M059J (cell line): Measurements from ENCODE around the gene B4GALNT1. TPM values are rescaled to one million over a fixed set of nuclear protein-coding genes. Genes with fewer than 3 reads are reported as not detected.
A peak's percentile ranks its signal among the peaks of the same experiment; 100 is the strongest.
"Not testable (repeated sequence)": the region's sequence is repeated elsewhere in the genome, so short reads cannot be mapped to it uniquely, and the experiment has no call there.

ENCODE experiments used
- DNase-seq: peaks from one replicate; pipeline ENCODE4 v3.0.0-alpha.2; 2012; ENCODE audit warnings: low read depth
- total RNA-seq: library from RNA; depleted of rRNA; stranded (reverse); fragments of >200 nt; shearing (Covaris generic); gene quantifications from 2 replicates; pipeline ENCODE4 v1.2.3, GENCODE V29; 2014

The B4GALNT1 gene
- total RNA-seq, 1 experiment from 2014 or later, result 43.3 TPM

DNA sequence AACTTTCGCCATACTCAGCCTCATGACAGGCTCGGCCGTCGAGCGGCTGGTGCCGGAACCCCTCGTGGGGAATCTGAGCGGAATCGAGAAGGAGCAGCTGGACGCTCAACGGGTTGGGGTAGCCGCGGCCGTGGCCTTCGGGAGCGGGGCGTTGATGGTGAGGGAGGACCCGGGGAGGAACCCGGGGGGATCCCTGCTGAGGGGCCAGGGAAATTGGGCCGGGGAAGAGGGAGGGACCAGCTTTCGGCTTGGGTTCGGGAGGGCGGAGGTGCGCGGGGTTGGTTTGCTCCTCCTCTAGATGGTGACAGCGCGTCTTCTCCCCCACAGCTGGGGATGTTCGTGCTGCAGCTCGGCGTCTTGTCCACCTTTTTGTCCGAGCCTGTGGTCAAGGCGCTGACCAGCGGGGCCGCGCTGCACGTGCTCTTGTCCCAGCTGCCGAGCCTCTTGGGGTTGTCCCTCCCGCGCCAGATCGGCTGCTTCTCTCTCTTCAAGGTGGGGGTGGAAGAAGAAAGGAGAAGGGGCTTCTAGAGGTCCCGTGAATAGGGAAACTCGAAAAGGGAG lies 12.0 kb downstream of the B4GALNT1 start:
- peak; percentile 15 for DNase-seq

DNA sequence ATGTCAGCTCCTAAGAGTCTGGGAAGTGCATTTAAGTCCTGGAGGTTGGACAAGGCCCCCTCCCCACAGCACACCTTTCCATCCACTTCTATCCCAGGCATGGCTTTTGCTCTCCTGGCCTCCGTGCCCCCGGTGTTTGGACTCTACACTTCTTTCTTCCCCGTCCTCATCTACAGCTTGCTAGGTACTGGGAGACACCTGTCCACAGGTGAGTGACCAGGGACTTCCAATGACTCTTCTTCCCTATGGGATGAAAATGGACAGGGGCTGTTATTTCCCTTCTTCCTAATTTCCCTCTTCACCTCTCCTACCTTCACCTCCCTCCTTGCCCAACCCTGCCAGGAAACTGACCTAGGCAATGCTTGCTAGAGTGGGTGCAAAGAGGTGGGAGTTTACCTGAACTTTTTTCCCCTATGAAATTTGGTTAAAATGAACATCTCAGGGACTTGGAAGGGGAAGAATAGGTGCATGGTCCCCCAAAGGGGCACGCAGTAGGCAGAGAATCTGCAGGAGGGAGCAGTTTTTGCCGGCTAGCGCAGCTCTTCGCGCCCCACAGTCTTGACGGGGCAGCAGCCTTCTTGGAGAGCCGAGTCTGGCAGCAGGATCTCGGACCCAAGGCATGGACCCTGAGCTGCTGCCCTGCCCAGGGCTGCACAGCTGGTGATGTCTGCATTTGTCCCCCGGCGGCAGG lies 12.6 kb downstream of the B4GALNT1 start:
- no peak for DNase-seq

DNA sequence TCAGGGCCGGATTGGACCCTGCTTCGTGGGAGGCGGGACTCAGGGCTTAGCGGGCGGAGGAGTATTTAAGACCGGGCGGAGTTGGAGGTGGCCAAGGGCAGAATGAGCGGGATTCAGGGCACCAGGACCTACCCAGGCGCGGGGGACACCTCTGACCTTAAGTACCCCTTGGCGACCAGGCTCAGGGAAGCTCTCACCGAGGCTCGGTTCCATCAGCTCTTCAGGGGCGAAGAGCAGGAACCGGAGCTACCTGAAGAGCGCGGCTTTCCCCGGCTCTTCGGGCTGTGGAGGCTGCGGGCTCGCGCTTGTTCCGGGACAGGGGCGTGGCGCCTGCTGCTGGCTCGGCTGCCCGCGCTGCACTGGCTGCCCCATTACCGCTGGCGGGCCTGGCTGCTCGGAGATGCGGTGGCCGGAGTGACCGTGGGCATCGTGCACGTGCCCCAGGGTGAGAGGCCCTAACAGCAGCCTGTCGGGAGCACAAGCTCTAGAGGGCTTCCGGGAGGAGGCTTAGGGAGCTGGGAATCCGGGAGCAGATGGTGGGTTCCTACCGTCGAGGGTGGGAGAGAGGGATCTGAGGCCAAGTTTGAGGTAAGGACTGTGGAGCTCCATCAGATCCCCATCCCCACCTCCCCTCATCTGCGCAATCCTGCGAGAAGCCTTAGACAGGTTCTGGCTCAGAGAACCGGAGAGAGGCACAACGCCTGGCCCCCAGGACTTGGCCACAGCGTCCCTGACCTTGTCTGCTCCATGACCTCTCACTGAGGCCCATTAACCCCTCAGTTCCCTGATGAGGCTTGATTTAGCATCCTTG lies 13.4 kb downstream of the B4GALNT1 start:
- DNase-seq, result no peak

DNA sequence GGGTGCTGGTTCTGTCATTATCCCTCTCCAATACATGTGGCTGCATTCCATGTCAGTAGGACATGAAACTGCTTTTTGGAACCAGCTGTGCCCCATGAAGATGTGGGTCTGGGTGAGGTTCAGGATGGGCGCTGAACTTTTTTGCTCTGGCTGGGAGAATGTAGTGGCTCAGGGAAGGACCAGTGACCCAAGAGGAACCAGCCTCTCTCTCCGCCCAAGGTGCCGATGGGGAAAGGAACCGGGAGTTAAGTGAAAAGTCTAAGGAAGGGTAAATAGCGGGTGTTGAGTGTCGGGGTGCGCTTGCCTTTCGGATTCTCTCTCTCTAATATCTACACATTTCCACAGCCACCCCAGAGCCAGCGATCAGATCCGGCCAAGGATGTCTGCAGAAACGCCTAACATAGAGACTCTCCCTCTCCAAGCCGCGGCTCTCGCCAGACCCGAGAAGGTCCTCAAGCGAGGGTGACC lies 14.0 kb downstream of the B4GALNT1 start:
- DNase-seq, result no peak

DNA sequence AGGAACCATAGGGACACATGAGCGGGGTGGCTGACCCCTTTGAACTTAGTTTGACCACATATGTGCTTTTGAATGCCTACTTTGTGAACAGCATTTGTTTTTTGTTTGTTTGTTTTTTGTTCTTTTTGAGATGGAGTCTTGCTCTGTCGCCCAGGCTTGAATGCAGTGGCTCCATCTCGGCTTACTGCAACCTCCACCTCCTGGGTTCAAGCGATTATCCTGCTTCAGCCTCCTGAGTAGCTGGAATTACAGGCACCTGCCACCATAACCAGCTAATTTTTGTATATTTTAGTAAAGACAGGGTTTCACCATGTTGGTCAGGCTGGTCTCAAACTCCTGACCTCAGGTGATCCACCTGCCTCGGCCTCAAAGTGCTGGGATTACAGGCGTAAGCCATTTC lies 14.6 kb downstream of the B4GALNT1 start:
- not testable (repeated sequence) for DNase-seq

DNA sequence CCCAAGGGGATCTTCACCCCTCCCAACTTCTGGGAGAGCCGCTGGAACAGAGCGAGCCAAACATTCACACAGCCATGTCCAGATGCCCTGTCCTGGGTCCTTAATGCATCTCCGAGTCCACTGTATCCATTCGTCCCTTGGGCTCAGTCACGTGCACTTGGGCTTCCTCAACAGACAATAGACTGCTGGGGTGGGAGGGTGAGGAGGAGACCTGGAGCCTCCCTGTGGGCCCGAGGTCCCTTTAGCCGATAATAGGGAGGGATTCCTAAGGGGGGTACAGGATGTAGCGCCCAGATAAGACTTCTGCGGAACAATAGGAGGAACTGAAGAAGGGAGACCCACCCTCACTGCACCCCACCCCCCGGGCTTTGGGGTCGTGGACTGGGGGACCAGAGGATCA lies 15.1 kb downstream of the B4GALNT1 start:
- DNase-seq, result no peak

DNA sequence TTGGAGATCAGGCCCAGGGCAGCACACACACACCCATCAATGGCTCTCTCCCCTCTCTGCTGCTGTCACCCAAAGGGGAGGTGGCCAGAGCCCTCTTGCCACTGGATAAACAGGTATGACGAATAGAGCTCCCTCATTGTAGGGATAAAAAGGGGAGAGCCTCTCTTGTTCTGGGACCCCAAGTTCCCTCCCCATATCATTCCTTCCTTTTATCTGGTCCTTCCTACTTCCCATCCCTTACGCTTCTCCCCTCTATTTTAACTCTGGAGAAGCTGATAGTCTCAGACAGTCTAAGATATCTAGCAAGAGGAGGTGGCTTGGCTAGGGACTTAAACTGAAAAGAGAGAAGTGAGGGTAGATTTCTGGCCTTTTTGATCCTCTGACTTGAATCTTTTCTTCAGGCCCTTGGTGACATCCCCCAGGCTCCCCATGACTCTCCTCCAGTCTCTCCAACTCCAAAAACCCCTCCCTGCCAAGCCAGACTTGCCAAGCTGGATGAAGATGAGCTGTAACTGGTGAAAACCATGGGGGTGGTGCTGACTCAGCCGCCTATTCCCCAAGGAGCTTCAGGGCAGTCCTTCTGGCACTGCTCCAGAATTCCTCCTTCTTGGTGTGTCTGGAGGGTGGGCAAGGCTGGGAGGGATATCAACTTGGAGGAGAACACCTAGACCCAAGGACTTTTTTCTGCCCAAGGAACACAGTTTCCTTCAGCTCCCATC lies 16.5 kb downstream of the B4GALNT1 start:
- peak; percentile 41 for DNase-seq

DNA sequence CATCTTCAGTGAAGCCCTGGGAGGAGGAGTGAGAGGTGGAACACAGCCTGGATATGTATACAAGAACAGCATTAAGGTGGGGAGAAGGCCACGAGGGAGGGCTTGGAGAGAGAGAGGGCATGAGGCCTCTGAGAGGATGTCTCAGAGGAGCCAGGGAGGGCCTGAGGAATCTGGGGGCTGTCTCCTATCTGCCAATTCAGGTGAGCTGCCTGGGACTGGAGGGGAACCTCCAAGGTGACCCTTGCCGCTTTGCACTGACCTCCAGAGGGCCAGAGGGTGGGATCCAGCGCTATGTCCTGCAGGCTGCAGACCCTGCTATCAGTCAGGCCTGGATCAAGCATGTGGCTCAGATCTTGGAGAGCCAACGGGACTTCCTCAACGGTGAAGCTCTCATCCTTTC lies 17.4 kb downstream of the B4GALNT1 start:
- DNase-seq, result no peak

DNA sequence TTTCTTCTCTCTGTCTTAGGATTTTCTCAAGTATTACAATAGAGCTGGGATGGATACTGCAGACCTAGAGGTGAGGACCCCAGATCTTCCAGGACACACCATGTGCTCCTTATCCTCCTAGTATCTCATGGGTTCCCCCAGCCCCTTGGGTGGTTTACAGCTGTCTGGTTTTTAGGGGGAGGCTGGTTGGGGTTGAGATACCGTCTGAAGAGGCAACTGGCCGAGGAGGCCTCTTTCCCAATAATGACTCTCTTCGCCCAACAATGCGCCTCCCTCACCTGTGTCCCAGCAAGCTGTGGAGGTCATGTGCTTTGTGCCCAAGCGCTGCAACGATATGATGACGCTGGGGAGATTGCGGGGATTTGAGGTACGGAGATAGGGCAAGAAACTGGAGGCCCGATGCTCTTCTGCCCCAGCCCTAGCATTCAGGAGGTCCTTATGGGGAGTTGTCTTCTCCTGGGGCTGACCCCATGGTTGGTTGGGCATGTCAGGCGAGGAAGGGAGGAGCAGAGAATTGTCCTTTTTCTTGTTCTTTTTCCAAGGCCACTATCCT lies 18.0 kb downstream of the B4GALNT1 start:
- no peak for DNase-seq

DNA sequence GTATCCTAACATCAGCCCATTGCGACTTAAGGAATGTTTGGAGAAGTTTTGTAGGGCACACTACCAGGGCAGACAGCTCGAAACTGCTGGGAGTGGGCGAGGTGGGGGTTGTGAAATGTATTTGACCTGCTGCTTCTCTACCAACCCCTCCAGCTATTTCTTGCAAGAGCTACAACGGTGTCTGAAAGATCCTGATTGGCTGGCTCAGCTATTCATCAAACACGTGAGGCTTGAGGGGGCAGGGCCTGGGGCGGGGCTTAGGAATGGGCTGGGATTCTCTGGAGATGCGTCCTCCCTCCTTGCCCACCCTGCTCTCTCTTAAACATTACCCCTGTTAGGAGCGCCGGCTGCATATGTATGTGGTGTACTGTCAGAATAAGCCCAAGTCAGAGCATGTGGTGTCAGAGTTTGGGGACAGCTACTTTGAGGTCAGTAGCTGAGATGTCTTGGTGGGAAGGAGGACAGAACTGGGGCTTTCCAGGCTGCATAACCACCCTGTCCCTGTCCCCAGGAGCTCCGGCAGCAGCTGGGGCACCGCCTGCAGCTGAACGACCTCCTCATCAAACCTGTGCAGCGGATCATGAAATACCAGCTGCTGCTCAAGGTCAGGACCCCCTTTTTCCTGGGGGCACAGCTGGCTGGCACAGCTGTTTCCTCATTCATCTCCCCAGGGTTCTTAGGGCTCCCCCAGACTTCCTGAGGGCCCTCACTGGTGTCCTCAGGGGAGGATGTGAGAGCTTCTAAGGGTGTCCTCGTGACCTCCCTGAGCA lies 18.6 kb downstream of the B4GALNT1 start:
- no peak for DNase-seq

DNA sequence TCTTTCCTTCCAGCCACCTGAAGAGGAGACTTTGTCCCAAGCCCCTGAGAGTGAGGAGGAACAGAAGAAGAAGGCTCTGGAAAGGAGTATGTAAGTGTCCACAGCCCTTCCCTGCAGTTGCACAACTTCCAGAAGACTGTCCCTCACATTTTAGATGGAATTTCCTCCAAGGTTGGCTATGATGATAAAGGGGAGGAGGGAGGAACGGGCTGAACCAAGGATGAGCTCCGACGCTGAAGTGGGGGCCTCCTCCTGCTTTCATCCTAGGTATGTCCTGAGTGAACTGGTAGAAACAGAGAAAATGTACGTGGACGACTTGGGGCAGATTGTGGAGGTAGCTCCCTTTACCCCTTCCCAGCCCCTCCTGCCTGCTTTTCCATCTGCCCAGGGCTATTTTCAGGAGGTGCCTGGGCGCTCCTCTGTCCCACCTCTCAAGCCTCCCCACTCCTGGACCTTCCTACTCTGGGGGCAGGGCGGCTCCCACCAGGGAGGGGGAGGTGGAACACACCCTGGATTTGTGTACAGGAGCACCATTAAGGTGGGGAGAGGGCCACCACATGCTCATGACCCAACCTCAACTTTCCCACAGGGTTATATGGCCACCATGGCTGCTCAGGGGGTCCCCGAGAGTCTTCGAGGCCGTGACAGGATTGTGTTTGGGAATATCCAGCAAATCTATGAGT lies 19.4 kb downstream of the B4GALNT1 start:
- DNase-seq, result no peak

DNA sequence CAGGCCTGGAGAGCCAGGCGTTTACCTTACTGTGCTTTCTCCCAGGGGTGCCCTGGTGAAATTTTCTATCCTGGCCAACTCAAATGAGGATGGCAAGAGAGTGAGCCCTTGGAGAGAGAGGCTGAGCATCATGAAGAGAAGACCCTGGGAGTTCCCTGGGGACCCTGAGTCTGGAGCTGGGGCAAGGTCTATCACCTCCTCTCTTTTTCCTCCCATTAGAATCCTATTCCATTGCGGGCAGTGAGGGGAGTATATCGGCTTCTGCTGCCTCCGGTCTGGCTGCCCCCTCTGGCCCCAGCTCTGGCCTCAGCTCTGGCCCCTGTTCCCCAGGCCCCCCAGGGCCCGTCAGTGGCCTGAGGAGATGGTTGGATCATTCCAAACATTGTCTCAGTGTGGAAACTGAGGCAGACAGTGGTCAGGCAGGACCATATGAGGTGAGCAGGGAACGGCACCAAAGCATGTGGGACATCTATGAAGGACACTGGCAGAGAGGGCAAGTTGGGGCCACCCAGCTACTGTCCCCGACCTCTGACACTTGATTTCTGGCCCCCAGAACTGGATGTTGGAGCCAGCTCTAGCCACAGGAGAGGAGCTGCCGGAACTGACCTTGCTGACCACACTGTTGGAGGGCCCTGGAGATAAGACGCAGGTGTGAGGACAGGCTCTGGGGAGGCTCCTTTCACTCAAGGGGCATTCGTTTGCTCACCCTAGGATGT lies 20.1 kb downstream of the B4GALNT1 start:
- no peak for DNase-seq

DNA sequence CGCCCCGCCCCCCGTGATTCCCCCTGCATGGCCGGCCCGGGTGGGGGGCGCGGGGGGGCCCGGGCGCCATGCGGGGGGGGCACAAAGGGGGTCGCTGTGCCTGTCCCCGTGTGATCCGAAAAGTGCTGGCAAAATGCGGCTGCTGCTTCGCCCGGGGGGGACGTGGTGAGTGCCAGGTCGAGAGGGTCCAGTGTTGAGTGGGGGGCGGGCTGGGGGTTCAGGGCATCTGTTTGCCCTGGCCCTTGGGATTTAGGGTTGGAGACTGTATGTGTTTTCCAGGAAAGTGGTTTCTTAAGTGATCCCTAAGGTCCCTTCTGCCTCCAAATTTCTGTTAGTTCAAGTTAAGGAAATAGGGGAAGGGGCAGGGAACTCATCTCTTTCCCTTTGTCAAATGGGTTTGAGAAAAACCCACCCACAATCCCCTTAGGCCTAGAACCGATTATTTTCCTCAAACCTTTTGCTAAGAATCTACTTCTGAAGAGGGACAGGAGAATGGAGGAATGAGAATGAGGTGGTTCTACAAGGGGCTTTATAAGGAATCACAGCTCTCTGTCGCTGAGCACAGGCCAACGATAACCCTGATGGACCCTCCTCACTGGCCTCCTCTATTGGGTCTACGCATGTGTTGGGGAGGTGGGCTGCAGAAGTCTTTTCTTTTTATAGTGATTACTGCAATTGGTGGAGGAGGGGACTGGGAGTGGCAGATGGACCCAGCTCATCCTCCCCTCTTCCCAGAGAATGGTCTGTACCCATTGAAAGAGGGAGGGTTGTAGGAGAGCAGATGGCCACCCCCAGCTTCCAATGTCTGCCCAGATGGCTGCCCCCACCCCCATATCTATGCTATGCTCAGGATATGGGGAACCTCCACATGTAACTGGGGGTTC lies 20.9 kb downstream of the B4GALNT1 start:
- no peak for DNase-seq

DNA sequence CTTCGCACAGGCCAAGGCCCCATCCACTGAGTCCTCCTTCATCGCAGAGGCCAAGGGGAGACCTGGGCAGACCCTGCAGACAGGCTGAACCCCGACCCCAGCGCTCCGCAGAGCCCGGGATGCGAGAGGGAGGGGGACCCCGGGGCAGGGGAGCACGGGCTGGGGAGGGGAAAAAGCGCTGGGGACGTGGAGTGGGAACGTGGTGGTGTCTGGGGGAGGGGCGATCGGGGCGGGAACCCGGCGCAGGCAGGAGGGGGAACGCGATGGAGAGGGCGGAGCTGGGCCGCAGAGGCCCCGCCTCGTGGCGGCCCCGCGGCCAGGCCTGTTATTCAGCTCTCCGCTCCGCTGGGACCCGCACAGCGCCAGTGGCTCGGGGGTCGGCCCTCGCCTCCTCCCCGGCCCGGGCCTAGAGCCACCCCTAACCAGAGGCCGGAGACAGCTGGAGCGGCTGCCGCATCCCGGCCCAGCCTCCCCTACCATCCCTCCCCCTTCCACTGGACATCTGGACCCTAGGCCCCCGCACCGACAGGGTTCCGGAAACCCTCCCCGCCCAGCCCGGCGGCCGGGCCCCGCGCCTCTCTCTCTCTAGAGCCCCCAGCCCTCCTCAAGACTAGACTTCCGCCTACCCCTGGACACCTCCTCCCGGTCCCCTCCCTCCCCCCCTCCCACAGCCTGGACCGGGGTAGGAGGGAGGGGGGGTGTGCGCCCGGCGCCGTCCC lies 21.7 kb downstream of the B4GALNT1 start, which contains the start of gene ARHGEF25:
Gene ARHGEF25, plus strand, starts transcription at position 328 of the 719 bp plus-strand sequence. CDS start 460 bp downstream, outside the sequence.
- DNase-seq, result peak; percentile 39

DNA sequence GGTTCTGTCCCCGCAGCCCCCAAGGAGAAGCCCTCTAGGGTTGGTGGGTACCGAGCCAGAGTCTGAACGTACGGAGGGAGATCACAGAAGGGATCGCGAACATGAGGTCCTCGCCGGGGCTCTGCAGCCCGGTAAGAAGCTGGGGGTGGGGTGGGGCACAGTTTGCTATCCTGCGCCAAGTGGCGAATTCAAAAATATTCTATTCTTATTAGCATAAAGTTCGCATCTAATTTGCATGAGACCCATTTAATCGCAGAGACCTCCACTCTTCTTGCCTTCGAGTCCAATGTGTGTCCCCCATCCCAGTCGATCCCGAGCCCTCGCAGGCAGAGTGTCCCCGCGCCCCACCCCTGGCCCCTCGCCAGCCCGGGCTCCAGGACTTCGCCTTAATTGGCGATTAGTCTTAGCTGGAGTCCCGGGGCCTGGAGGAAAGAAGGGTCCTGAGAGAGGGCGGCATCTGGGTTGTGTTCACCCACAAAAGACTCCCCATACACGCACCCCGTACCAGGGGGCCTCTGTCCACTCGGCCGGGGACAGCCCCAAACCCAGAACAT lies 22.4 kb downstream of the B4GALNT1 start:
- no peak for DNase-seq

DNA sequence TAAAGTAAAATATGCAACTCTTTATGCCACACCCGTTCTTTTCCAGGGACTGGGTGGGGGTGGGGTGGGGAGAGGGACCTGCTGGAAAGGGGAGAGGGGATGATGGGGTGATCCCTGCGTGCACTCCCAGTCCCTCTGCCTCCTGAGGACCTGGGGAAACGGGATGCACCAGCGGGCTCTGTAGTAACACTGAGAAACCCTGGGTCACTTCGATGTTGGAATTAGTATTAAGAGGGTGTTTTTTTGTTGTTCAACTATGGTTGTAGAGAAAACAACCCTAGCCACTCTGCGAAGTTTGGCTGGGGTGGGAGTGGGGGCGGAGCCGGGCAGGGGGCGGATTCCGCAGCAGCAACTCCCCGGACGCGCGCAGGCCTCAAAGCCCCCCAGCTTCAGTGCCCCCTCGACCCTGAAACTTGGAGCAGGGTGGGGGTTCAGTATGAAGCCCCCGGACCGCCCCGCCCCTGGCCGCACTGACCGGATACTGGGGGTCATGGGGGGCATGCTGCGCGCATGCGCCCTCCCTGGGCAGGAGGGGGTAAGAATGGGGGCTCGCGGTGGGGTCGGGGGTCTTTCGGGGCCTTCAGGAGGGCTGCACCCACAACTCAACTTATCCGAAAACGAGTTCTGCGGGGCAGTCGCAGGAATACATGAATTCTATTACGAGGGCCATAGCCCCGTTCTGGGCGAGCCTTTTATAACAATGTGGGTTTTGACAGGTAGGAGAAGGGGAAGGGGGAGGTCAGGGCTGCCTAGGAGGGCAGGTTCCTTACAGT lies 23.0 kb downstream of the B4GALNT1 start:
- no peak for DNase-seq
